ENCODE data around the gene SYNJ2. TPM values are rescaled to one million over a fixed set of nuclear protein-coding genes. Genes with fewer than 3 reads are reported as not detected.

Gene SYNJ2
- total RNA-seq, 1 donor from 2014 or later = 31.8 TPM

GRCh38 chr6:158031381-158032353 lies 50.0 kb downstream of the SYNJ2 start:
- FAIRE-seq = peak; percentile 87
- Histone ChIP-seq H3K79me2 (ENCODE audit: insufficient read depth, low read length) (peaks cover 88% of the 10 kb centered on the region), H3K9ac (ENCODE audit: low read length) (peak overlapping the region; percentile 78)

GRCh38 chr6:158032354-158032733 lies 50.7 kb downstream of the SYNJ2 start:
- Mint-ChIP-seq H3K36me3 (ENCODE audit: low read depth, unreplicated experiment) (peaks cover 14% of the 10 kb centered on the region), H3K27me3 (ENCODE audit: low read depth, unreplicated experiment) (no peaks in the 10 kb centered on the region), H3K4me1 (ENCODE audit: low read depth, unreplicated experiment) (peaks cover 21% of the 10 kb centered on the region), H3K9me3 (ENCODE audit: unreplicated experiment) (no peaks in the 10 kb centered on the region), H3K4me3 (ENCODE audit: unreplicated experiment) (no peak overlapping the region), H3K27ac (ENCODE audit: unreplicated experiment) (no peak overlapping the region)
- Histone ChIP-seq H3K9ac (ENCODE audit: low read length) (peak overlapping the region; percentile 78), H3K9me3 (ENCODE audit: insufficient read depth, low read depth, low read length) (no peaks in the 10 kb centered on the region), H3K4me2 (ENCODE audit: low read length) (peak overlapping the region; percentile 58), H4K20me1 (ENCODE audit: insufficient read depth, low read length) (no peaks in the 10 kb centered on the region), H3K79me2 (ENCODE audit: insufficient read depth, low read length) (peaks cover 87% of the 10 kb centered on the region), H2AFZ (ENCODE audit: low read depth, low read length) (no peak overlapping the region), H3K27me3 (ENCODE audit: insufficient read depth, low read length) (no peaks in the 10 kb centered on the region), H3K27ac (ENCODE audit: low read depth, low read length) (peak overlapping the region; percentile 90), H3K36me3 (ENCODE audit: insufficient read depth, low read length) (peaks cover 41% of the 10 kb centered on the region), H3K4me1 (ENCODE audit: insufficient read depth, low read length) (peaks cover 50% of the 10 kb centered on the region), H3K4me3 (ENCODE audit: insufficient read depth, low read depth, low read length) (peak overlapping the region; percentile 7)
- DNase-seq (ENCODE audit: low read depth) (no peak), FAIRE-seq (no peak)
- TF ChIP-seq, protein P1, sequence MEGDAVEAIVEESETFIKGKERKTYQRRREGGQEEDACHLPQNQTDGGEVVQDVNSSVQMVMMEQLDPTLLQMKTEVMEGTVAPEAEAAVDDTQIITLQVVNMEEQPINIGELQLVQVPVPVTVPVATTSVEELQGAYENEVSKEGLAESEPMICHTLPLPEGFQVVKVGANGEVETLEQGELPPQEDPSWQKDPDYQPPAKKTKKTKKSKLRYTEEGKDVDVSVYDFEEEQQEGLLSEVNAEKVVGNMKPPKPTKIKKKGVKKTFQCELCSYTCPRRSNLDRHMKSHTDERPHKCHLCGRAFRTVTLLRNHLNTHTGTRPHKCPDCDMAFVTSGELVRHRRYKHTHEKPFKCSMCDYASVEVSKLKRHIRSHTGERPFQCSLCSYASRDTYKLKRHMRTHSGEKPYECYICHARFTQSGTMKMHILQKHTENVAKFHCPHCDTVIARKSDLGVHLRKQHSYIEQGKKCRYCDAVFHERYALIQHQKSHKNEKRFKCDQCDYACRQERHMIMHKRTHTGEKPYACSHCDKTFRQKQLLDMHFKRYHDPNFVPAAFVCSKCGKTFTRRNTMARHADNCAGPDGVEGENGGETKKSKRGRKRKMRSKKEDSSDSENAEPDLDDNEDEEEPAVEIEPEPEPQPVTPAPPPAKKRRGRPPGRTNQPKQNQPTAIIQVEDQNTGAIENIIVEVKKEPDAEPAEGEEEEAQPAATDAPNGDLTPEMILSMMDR (IDR thresholded peaks at IDR 0.05; ENCODE audit: insufficient read depth, low read depth, low read length) = no peak
- TF ChIP-seq EZH2 (IDR thresholded peaks at IDR 0.05; ENCODE audit: insufficient read depth, low read length) = no peak

More at GRCh38 chr6:158031381-158032353, 50.0 kb downstream of the SYNJ2 start:
- Mint-ChIP-seq H3K27ac (ENCODE audit: unreplicated experiment) (peak overlapping the region; percentile 34), H3K4me1 (ENCODE audit: low read depth, unreplicated experiment) (peaks cover 28% of the 10 kb centered on the region), H3K4me3 (ENCODE audit: unreplicated experiment) (peak overlapping the region; percentile 64), H3K9me3 (ENCODE audit: unreplicated experiment) (no peaks in the 10 kb centered on the region), H3K27me3 (ENCODE audit: low read depth, unreplicated experiment) (no peaks in the 10 kb centered on the region), H3K36me3 (ENCODE audit: low read depth, unreplicated experiment) (peaks cover 14% of the 10 kb centered on the region)
- Histone ChIP-seq H3K4me3 (ENCODE audit: insufficient read depth, low read depth, low read length) (peak overlapping the region; percentile 7), H3K36me3 (ENCODE audit: insufficient read depth, low read length) (peaks cover 38% of the 10 kb centered on the region), H3K4me1 (ENCODE audit: insufficient read depth, low read length) (peaks cover 57% of the 10 kb centered on the region), H3K27ac (ENCODE audit: low read depth, low read length) (peak overlapping the region; percentile 90), H3K9me3 (ENCODE audit: insufficient read depth, low read depth, low read length) (no peaks in the 10 kb centered on the region), H4K20me1 (ENCODE audit: insufficient read depth, low read length) (no peaks in the 10 kb centered on the region), H2AFZ (ENCODE audit: low read depth, low read length) (no peak overlapping the region), H3K4me2 (ENCODE audit: low read length) (peak overlapping the region; percentile 58), H3K27me3 (ENCODE audit: insufficient read depth, low read length) (no peaks in the 10 kb centered on the region)
- TF ChIP-seq, protein P1 (IDR thresholded peaks at IDR 0.05; ENCODE audit: insufficient read depth, low read depth, low read length) = no peak
- no peak for TF ChIP-seq EZH2 (IDR thresholded peaks at IDR 0.05; ENCODE audit: insufficient read depth, low read length)
- peak; percentile 92 for DNase-seq (ENCODE audit: low read depth)

Data from astrocyte (in vitro differentiated cells and primary cell).